Pancreas (tissue), 10 donors: ENCODE measurements around the gene SLC66A1. TPM values are rescaled to one million over a fixed set of nuclear protein-coding genes. Genes with fewer than 3 reads are reported as not detected.
"Not testable (repeated sequence)": the region's sequence is repeated elsewhere in the genome, so short reads cannot be mapped to it uniquely, and the experiment has no call there.

Experiments
- ATAC-seq, 4 donors: fragments of 200-7000 bp; cut with Tn5 transposase; one replicate each; pipeline versions ENCODE4 v1.8.0 to v1.9.1; 2020; ENCODE audit warnings: mild to moderate bottlenecking in 4 of 4, moderate library complexity in 4 of 4
- DNase-seq, 6 donors: peaks; one replicate each; pipeline ENCODE4 v3.0.0-alpha.2; 2020
- FAIRE-seq: peaks from 2 replicates; lab custom pipeline; 2012; peaks lifted over from hg19 to GRCh38; lab: Jason Lieb, UNC
- H3K27ac ChIP-seq, 4 donors: fragments of 200-600 bp; sonication (generic); 1 replicate in 3 of 4; 2 replicates in 1 of 4; pipeline versions ENCODE4 v1.5.0 to v1.8.0; 2020
- H3K27me3 ChIP-seq, 4 donors: fragments of 200-600 bp; one replicate each; pipeline ENCODE4 v1.8.0; 2021
- H3K36me3 ChIP-seq, 3 donors: fragments of 200-600 bp; sonication (generic) in 1 of 3; one replicate each; pipeline versions ENCODE4 v1.5.0 to v1.8.0; 2020 to 2021
- H3K4me1 ChIP-seq, 3 donors: fragments of 200-600 bp; one replicate each; pipeline ENCODE4 v1.8.0; 2021
- H3K4me3 ChIP-seq, 4 donors: fragments of 200-600 bp; sonication (generic) in 2 of 4; one replicate each; pipeline versions ENCODE4 v1.5.0 to v1.8.0; 2020 to 2021
- H3K9me3 ChIP-seq, 4 donors: fragments of 200-600 bp; one replicate each; pipeline ENCODE4 v1.8.0; 2021
- WGBS, 2 donors: extraction: QIAGEN DNeasy Blood & Tissue Kit; methylation state at CpG; one replicate each; pipeline ENCODE4 v1.1.7; 2013; 5-methylcytosine and 5-hydroxymethylcytosine counted together
- intact Hi-C, 3 donors: fragments of 100-400 bp; cut with DNase I; formaldehyde crosslinking; loops; one replicate each; pipeline versions ENCODE4 v1.11.1 to v1.14.2; 2022
- polyA plus RNA-seq, 2 donors: library from polyadenylated mRNA; stranded (reverse); fragments of 200-250 nt; gene quantifications; one replicate each; pipeline ENCODE4 v1.2.3, GENCODE V29; 2013
- total RNA-seq, 6 donors: library from RNA; stranded (reverse); fragmentation: NEBNext Ultra II Directional in 4 of 6; extraction: Animal tissue kit (Norgen Biotek cat#: 25700) in 4 of 6; gene quantifications; one replicate each; pipeline versions ENCODE4 v1.2.1 to v1.2.4, GENCODE V29; 2021 to 2023
- TF ChIP-seq, protein P1 (sequence below), 4 donors: fragments of 200-600 bp; sonication (generic) in 3 of 4; IDR thresholded peaks; one replicate each; pipeline versions ENCODE4 v1.5.0 to v1.8.0; 2021; ENCODE audit warnings: antibody characterized with exemption in 4 of 4
- donor health status: healthy with polysubstance abuse.
- donor health status: DM: no; HTN: no; CAD: no; lungs with moderate emphysema.
- donor health status: DM: no; HTN: no; CAD: no.
- donor health status: control.
- donor health status: control.
- donor health status: Bipolar disorder and iron deficiency.
- donor health status: DM: yes; HTN: yes; CAD: no.
- donor health status: DM: no; HTN: no; CAD: no.
- donor health status: DM: no; HTN: no; CAD: no.
- donor health status: DM: yes; HTN: yes; CAD: no.

The SLC66A1 gene
- total and polyA plus RNA-seq, 8 donors = 6.4 to 26.1 (median 8.7) TPM

DNA sequence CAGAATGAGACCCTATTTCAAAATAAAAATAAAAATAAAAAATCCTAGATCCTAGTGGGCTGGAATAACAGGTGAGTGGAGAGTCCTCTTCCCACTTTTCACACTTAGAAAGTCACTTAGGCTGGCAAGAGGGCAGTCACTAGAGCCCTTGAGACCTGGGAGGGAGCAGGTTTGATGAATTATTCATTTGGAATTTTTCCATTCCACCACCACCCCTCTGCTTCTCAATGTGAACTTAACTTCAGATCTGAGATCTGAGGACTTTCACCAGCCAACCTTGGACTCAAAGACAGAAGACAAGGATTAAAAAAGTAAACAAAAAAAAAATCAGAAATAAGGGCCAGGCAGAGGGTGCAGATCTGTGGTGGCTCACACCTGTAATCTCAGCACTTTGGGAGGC is 40.1 kb upstream of the SLC66A1 start:
- H3K4me3 ChIP-seq = no peak overlapping the region
- H3K4me1 ChIP-seq = peaks cover 0 to 10% (median 7%) of the 10 kb centered on the region in 3 donors
- intact Hi-C loops = no loop called here
- FAIRE-seq = no peak
- TF ChIP-seq, protein P1, sequence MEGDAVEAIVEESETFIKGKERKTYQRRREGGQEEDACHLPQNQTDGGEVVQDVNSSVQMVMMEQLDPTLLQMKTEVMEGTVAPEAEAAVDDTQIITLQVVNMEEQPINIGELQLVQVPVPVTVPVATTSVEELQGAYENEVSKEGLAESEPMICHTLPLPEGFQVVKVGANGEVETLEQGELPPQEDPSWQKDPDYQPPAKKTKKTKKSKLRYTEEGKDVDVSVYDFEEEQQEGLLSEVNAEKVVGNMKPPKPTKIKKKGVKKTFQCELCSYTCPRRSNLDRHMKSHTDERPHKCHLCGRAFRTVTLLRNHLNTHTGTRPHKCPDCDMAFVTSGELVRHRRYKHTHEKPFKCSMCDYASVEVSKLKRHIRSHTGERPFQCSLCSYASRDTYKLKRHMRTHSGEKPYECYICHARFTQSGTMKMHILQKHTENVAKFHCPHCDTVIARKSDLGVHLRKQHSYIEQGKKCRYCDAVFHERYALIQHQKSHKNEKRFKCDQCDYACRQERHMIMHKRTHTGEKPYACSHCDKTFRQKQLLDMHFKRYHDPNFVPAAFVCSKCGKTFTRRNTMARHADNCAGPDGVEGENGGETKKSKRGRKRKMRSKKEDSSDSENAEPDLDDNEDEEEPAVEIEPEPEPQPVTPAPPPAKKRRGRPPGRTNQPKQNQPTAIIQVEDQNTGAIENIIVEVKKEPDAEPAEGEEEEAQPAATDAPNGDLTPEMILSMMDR (IDR thresholded peaks at IDR 0.05) = no peak
- no peaks in the 10 kb centered on the region for H3K36me3 ChIP-seq
- no peak for ATAC-seq
- DNase-seq = no peak
- H3K27me3 ChIP-seq = no peaks in the 10 kb centered on the region
- no peaks in the 10 kb centered on the region for H3K9me3 ChIP-seq
- H3K27ac ChIP-seq = no peak overlapping the region

DNA sequence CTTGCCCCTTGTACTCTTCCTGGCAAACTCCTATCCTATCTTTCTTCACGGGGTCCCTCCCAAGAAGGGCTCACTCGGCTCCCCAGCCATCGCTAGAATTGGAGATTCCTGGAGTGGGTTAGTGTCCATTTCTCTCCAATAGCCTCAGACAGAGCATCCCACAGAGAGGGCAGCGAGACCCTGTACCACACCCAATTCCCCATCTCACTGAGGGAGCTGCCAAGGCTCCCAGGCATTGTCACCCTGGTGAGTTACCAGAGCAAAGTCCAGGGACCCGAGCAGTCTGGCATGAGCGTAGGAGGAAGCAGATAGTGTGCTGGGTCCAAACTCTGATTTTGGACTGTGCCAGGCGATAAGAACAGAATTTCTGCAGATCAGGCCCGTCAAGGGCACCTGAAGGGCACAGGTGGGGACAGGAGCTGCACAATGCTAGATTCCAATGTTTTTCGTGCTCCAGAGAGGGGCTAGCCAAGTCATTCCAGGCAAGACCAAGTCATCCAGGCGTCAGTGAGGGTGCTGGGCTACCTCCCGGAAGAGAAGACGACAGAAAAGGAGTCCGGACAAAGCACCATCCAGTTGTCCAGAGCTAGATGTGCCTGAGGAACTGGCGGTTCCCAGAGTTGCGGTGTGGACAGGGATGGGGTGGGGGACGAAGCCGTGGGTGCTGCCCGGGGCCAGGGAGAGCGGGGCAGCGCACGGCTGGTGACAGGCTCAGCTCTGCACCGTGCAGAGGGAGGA is 38.9 kb upstream of the SLC66A1 start:
- intact Hi-C loops = no loop called here
- WGBS, 2 donors = 69 to 70% methylated on average over 22 of the region's 22 CpGs
- no peaks in the 10 kb centered on the region for H3K27me3 ChIP-seq
- H3K4me3 ChIP-seq = no peak overlapping the region
- FAIRE-seq (no peak), DNase-seq (peak in 1 of 6 donors; percentile 41), ATAC-seq (peak in 3 of 4 donors; percentile 34 to 53 (median 41))
- no peaks in the 10 kb centered on the region for H3K9me3 ChIP-seq
- H3K36me3 ChIP-seq = no peaks in the 10 kb centered on the region
- H3K27ac ChIP-seq = no peak overlapping the region
- TF ChIP-seq, protein P1 (IDR thresholded peaks at IDR 0.05) = no peak
- H3K4me1 ChIP-seq = peaks cover 0 to 10% (median 7%) of the 10 kb centered on the region in 3 donors

DNA sequence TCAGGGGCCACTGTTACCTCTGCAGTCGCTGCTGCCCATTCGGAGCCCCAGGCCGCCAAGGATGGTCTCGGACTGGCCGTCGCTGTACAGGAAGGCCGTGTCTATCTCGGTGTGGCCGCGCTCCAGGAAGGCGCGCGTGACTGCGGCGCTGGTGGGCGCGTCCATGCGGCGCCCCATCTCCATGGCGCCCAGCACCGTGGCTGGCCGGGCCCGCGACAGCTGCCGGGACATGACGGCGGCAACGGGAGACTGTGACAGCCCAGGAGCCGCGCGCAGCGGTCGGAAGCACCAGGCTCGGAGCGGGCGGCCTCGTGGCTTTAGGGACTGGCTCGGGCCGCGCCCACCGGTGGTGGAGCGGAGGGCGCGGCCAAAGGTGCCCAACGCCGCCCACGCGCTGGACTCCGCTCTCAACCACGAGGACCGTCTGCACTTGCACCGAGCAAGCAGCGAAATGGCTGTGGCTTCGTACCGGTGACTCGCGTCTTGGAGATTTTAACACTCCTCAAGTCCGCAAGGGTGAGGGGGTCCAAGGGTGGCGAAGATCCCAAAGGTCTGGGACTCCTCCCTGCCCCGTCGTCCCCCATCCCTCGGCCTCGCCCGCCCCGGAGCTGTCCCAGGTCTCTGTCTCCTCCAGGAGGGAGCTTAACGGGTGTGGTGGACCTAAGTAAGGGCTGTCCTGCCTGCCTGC is 38.1 kb upstream of the SLC66A1 start:
- H3K27me3 ChIP-seq, H3K4me3 ChIP-seq, FAIRE-seq, H3K27ac ChIP-seq, DNase-seq, intact Hi-C loops, H3K36me3 ChIP-seq, H3K4me1 ChIP-seq, H3K9me3 ChIP-seq: not testable (repeated sequence)
- ATAC-seq = peak; percentile 21 to 43 (median 28)
- 54 to 64% methylated on average over 48 to 59 of the region's 66 CpGs for WGBS, 2 donors

DNA sequence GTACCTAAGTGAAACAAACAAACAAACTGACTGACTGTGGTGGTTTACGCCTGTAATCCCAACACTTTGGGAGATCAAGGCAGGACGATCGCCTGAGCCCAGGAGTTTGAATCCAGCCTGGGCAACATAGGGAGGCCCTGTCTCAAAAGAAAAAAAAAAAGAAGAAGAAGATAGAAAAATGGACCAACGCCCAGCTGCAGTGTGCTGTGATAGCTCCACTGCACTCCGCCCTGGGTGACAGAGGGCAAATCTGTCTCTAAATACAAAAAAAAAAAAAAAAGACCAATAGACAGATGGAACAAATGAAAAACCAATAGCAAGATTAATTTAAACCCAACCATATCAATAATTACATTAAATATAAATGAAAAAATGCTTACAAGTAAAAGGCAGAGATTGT is 37.5 kb upstream of the SLC66A1 start:
- no peaks in the 10 kb centered on the region for H3K27me3 ChIP-seq
- no peak for FAIRE-seq
- ATAC-seq = no peak

DNA sequence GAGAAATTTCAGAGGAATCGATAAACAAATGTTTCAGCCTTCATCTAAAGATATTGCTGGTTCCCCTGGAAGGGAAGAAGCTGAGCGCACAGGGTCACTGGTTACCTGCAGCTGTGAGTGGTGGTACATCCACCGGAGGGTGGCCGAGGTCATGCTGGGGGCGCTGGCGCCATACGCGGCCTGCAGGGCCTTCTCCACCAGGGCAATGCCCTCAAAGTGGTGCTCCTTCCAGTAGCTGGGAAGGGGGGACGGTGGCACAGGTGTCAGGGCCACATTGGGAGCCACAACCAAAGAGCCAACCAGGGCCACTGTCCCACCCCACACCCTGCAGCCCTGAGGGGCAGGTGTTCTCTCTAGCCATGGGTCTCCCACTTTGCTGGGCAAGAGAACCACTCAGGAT is 28.2 kb upstream of the SLC66A1 start:
- no peak overlapping the region for H3K4me3 ChIP-seq
- no peaks in the 10 kb centered on the region for H3K9me3 ChIP-seq
- no peaks in the 10 kb centered on the region for H3K27me3 ChIP-seq
- H3K27ac ChIP-seq = peak overlapping the region in 2 of 4 donors; percentile 72 to 78
- ATAC-seq (no peak), FAIRE-seq (no peak), DNase-seq (peak in 1 of 6 donors; percentile 42)
- TF ChIP-seq, protein P1 (IDR thresholded peaks at IDR 0.05) = no peak
- intact Hi-C loops = no loop called here
- peaks cover 0 to 17% (median 0%) of the 10 kb centered on the region in 3 donors for H3K36me3 ChIP-seq
- WGBS, 2 donors = 95 to 99% methylated on average over 9 of the region's 9 CpGs
- H3K4me1 ChIP-seq = peaks cover 0 to 8% (median 6%) of the 10 kb centered on the region in 3 donors

More for the DNA sequence above, 37.5 kb upstream of the SLC66A1 start:
- Histone ChIP-seq H3K9me3 (no peaks in the 10 kb centered on the region), H3K27ac (no peak overlapping the region), H3K4me1 (peaks cover 0 to 7% (median 4%) of the 10 kb centered on the region in 3 donors), H3K36me3 (no peaks in the 10 kb centered on the region), H3K4me3 (no peak overlapping the region)
- 97 to 98% methylated on average over 5 of the region's 5 CpGs for WGBS, 2 donors
- intact Hi-C loops = no loop called here
- TF ChIP-seq, protein P1 (IDR thresholded peaks at IDR 0.05) = no peak
- no peak for DNase-seq
